HepG2 (cell line): ENCODE measurements around the gene SGCD. TPM values are rescaled to one million over a fixed set of nuclear protein-coding genes. Genes with fewer than 3 reads are reported as not detected.

Experiments used
- ATAC-seq: fragments of 200-7000 bp; cut with Tn5 transposase; 3 replicates; pipeline ENCODE4 v1.9.1; 2020; ENCODE audit warnings: mild to moderate bottlenecking, moderate library complexity
- BruUV-seq: library from RNA; stranded (reverse); fragments of 400-500 nt; replicated peaks from 2 replicates; lab custom pipeline; 2021; lab: Mats Ljungman, UMichigan
- CTCF ChIA-PET: fragments of 300-600 bp; formaldehyde crosslinking; extraction: SDS; loops from one replicate; lab custom pipeline; 2021; ENCODE audit warnings: low total read pairs, inconsistent platforms, low intra/inter-chr PET ratio; lab: Yijun Ruan, JAX
- POLR2A ChIA-PET: fragments of 350-600 bp; sonication (Branson Sonifier 250); formaldehyde crosslinking; loops from one replicate; lab custom pipeline; 2020; ENCODE audit warnings: antibody characterized with exemption, inconsistent platforms; lab: Yijun Ruan, JAX
- DNase-seq: peaks from one replicate; pipeline ENCODE4 v3.0.0-alpha.2; 2015; ENCODE audit warnings: low spot score
- FAIRE-seq: peaks from 3 replicates; lab custom pipeline; 2011; peaks lifted over from hg19 to GRCh38; lab: Jason Lieb, UNC
- H2AFZ ChIP-seq: one replicate; pipeline ENCODE4 v1.6.1; 2011; ENCODE audit warnings: low read length, inconsistent platforms
- H3K27ac ChIP-seq: fragments of 300-600 bp; 3 replicates; pipeline ENCODE4 v1.8.0; 2011; ENCODE audit warnings: mixed run types, mild to moderate bottlenecking, mixed read lengths, low read length, inconsistent platforms; ENCODE audit not compliant: insufficient read depth; ENCODE audit errors: extremely low read length
- H3K27me3 ChIP-seq, 2 experiments: fragments of 200-600 bp in 1 of 2; 2 replicates in 1 of 2; 3 replicates in 1 of 2; pipeline versions ENCODE4 v1.6.0 to v1.8.0; 2011; ENCODE audit warnings: low read length in 2 of 2, mild to moderate bottlenecking in 2 of 2, moderate library complexity in 2 of 2, inconsistent platforms in 1 of 2; ENCODE audit not compliant: insufficient read depth in 2 of 2, control insufficient read depth in 1 of 2
- H3K36me3 ChIP-seq, 2 experiments: fragments of 200-600 bp in 1 of 2; replicated peaks in 1 of 2; 2 replicates in 1 of 2; 3 replicates in 1 of 2; pipeline versions ENCODE4 v1.5.1 to v1.8.0; 2011; ENCODE audit warnings: low read length in 2 of 2, inconsistent platforms in 1 of 2; ENCODE audit not compliant: insufficient read depth in 2 of 2, control insufficient read depth in 1 of 2
- H3K4me1 ChIP-seq: 2 replicates; pipeline ENCODE4 v1.5.1; 2012; ENCODE audit warnings: low read length, inconsistent platforms; ENCODE audit not compliant: insufficient read depth
- H3K4me2 ChIP-seq: 2 replicates; pipeline ENCODE4 v1.6.0; 2011; ENCODE audit warnings: low read depth, low read length, inconsistent platforms
- H3K4me3 ChIP-seq, 3 experiments: fragments of 200-600 bp in 1 of 3; sonication (generic), shearing (Covaris generic) in 1 of 3; replicated peaks in 1 of 3; 2 replicates each; pipeline ENCODE4 v1.5.1; 2011 to 2016; ENCODE audit warnings: low read length in 3 of 3, inconsistent platforms in 2 of 3, low read depth in 2 of 3, mild to moderate bottlenecking in 2 of 3, control low read depth in 1 of 3, mixed read lengths in 1 of 3; ENCODE audit not compliant: insufficient read depth in 1 of 3
- H3K79me2 ChIP-seq: one replicate; pipeline ENCODE4 v1.6.1; 2011; ENCODE audit warnings: low read length, inconsistent platforms; ENCODE audit not compliant: insufficient read depth
- H3K9ac ChIP-seq: 2 replicates; pipeline ENCODE4 v1.6.0; 2011; ENCODE audit warnings: mild to moderate bottlenecking, low read depth, low read length, inconsistent platforms; ENCODE audit not compliant: insufficient read depth
- H3K9me3 ChIP-seq: 2 replicates; pipeline ENCODE4 v1.5.1; 2012; ENCODE audit warnings: mild to moderate bottlenecking, low read length
- H4K20me1 ChIP-seq: 2 replicates; pipeline ENCODE4 v1.6.0; 2011; ENCODE audit warnings: inconsistent platforms, mild to moderate bottlenecking, low read length, moderate library complexity; ENCODE audit not compliant: insufficient read depth
- BHLHE40 ChIP-seq: IDR thresholded peaks from 2 replicates; pipeline ENCODE4 v1.6.1; 2011; ENCODE audit warnings: low read length, improper control_type of control experiment
- MEF2D ChIP-seq: sonication (generic); formaldehyde crosslinking; IDR thresholded peaks from 2 replicates; pipeline ENCODE4 v1.5.1; 2020; ENCODE audit warnings: mild to moderate bottlenecking, missing genetic modification reagents
- WGBS: methylation state at CpG from one replicate; pipeline ENCODE4 v1.1.6; 2017; ENCODE audit warnings: low lambda C conversion rate; 5-methylcytosine and 5-hydroxymethylcytosine counted together
- in situ Hi-C: cut with HindIII; loops from 2 replicates; pipeline ENCODE4 v1.10.0; 2017; ENCODE audit warnings: low pct_unique_long_range_greater_than_20kb; ENCODE audit not compliant: extremely low pct_ligation_motif_present
- intact Hi-C: fragments of 100-400 bp; cut with micrococcal nuclease; formaldehyde crosslinking; loops from one replicate; pipeline ENCODE4 v1.10.0; 2022; ENCODE audit not compliant: unreplicated experiment
- polyA plus RNA-seq, 8 experiments: library from polyadenylated mRNA; depleted of rRNA in 3 of 8; stranded (reverse) in 7 of 8; unstranded in 1 of 8; fragments of >200 nt; fragmentation: Illumina TruSeq in 4 of 8; extraction: Trizol in 4 of 8; gene quantifications; 2 replicates each; pipeline versions ENCODE4 v1.2.1 to v1.2.3, GENCODE V29; 2011 to 2016; ENCODE audit warnings: low read depth in 4 of 8, missing spikeins in 1 of 8, mixed read lengths in 1 of 8; ENCODE audit not compliant: insufficient read depth in 1 of 8
- total RNA-seq, 5 experiments: library from RNA; depleted of rRNA; stranded (reverse); fragments of >200 nt; fragmentation: Illumina TruSeq; extraction: Trizol; gene quantifications; 2 replicates each; pipeline ENCODE4 v1.2.3, GENCODE V29; 2016; ENCODE audit warnings: low read depth in 1 of 5
- TF ChIP-seq, protein P1 (sequence below): sonication (generic); formaldehyde crosslinking; IDR thresholded peaks from 2 replicates; pipeline ENCODE4 v1.4.0; 2020; ENCODE audit warnings: missing genetic modification reagents
- TF ChIP-seq, protein P2 (sequence below): sonication (generic); formaldehyde crosslinking; conservative IDR thresholded peaks from 2 replicates; pipeline ENCODE4 v1.8.1; 2023; ENCODE audit warnings: missing genetic modification reagents

SGCD gene
- total and polyA plus RNA-seq, 2 of the 13 experiments (the other 11 are each of a cell fraction or from before 2014, with no cell fraction given) = not detected

DNA sequence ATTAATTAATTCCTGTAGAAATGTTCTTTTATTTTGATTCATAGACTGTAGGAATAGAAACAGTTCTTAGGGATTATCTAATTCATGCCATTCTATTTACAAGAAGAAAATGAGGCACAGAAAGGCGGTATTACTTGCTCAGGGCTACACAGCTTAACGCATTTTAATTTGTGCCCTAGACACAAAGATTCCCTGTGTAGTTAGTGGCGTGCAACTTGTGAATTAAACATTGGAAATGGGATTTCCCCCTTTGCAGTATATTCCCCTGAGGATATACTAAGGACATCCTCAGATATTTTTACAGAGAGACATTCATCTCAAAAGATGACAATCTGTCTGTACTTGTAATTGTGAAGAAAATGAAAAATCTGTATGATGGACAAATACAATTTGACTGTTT lies 108.1 kb downstream of the SGCD start (continued):
- TF ChIP-seq, protein P1, sequence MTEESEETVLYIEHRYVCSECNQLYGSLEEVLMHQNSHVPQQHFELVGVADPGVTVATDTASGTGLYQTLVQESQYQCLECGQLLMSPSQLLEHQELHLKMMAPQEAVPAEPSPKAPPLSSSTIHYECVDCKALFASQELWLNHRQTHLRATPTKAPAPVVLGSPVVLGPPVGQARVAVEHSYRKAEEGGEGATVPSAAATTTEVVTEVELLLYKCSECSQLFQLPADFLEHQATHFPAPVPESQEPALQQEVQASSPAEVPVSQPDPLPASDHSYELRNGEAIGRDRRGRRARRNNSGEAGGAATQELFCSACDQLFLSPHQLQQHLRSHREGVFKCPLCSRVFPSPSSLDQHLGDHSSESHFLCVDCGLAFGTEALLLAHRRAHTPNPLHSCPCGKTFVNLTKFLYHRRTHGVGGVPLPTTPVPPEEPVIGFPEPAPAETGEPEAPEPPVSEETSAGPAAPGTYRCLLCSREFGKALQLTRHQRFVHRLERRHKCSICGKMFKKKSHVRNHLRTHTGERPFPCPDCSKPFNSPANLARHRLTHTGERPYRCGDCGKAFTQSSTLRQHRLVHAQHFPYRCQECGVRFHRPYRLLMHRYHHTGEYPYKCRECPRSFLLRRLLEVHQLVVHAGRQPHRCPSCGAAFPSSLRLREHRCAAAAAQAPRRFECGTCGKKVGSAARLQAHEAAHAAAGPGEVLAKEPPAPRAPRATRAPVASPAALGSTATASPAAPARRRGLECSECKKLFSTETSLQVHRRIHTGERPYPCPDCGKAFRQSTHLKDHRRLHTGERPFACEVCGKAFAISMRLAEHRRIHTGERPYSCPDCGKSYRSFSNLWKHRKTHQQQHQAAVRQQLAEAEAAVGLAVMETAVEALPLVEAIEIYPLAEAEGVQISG = no peak

DNA sequence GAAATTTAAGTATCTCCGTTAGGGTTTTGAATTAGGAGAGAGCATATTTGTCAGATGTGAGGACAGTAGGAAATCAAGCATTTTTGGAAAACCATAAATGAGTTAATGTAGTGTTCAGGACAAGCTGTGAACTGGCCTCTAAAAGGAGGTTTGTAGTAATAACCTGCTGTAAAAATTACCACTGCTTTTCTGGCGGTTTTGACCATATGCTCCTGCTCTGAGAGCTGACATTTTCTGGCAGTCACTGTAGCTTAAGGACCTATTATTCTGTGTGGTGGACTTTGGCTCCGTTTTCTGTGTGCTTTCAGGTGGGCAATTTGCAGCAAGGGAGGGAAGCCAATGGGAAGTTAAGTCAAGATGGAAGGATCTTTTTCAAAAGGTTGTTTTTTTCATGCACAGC lies 111.1 kb downstream of the SGCD start:
- Histone ChIP-seq H3K4me2 (no peak overlapping the region), H3K9me3 (no peaks in the 10 kb centered on the region), H3K27me3 (no peaks in the 10 kb centered on the region; a peak in 1 of 5 replicates), H3K4me3 (no peak overlapping the region), H3K4me1 (no peaks in the 10 kb centered on the region), H4K20me1 (no peaks in the 10 kb centered on the region), H2AFZ (no peak overlapping the region), H3K9ac (no peak overlapping the region), H3K79me2 (no peaks in the 10 kb centered on the region), H3K27ac (no peak overlapping the region), H3K36me3 (no peaks in the 10 kb centered on the region)
- POLR2A ChIA-PET = no interaction called here
- WGBS = 0% methylated on average over 3 of the region's 3 CpGs
- CTCF ChIA-PET = no interaction called here
- no TSS peak for BruUV-seq
- in situ Hi-C loops (no loop called here), intact Hi-C loops (no loop called here)
- FAIRE-seq = no peak
- ATAC-seq = no peak
- DNase-seq = no peak
- TF ChIP-seq MEF2D (CRISPR knock-in tag) (no peak), BHLHE40 (no peak)
- TF ChIP-seq, protein P2, sequence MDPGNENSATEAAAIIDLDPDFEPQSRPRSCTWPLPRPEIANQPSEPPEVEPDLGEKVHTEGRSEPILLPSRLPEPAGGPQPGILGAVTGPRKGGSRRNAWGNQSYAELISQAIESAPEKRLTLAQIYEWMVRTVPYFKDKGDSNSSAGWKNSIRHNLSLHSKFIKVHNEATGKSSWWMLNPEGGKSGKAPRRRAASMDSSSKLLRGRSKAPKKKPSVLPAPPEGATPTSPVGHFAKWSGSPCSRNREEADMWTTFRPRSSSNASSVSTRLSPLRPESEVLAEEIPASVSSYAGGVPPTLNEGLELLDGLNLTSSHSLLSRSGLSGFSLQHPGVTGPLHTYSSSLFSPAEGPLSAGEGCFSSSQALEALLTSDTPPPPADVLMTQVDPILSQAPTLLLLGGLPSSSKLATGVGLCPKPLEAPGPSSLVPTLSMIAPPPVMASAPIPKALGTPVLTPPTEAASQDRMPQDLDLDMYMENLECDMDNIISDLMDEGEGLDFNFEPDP (CRISPR knock-in tag) = no peak
